Activated T-cell treated with anti-CD3 and anti-CD28 coated beads, Interleukin-2, amount 50 U/mL, for 72 hours (primary cell): ENCODE measurements around the gene UBXN4. TPM values are rescaled to one million over a fixed set of nuclear protein-coding genes. Genes with fewer than 3 reads are reported as not detected.
"Not testable (repeated sequence)": the region's sequence is repeated elsewhere in the genome, so short reads cannot be mapped to it uniquely, and the experiment has no call there.

Experiments
- ATAC-seq, 2 donors: fragments of 150-1000 bp; cut with Tn5 transposase; replicated peaks in 1 of 2; 2 replicates each; pipeline ENCODE4 v1.10.0; 2021; ENCODE audit warnings: moderate library complexity in 2 of 2, mild to moderate bottlenecking in 1 of 2
- DNase-seq, 2 donors: peaks; one replicate each; pipeline ENCODE4 v3.0.0; 2021 to 2022; ENCODE audit warnings: mixed read lengths in 1 of 2
- H3K27ac Mint-ChIP-seq: one replicate; pipeline ENCODE4 v1.8.0; 2022; ENCODE audit warnings: mild to moderate bottlenecking, moderate library complexity, mixed read lengths
- H3K27me3 Mint-ChIP-seq: one replicate; pipeline ENCODE4 v1.8.0; 2022; ENCODE audit warnings: low read depth, mixed read lengths
- H3K36me3 Mint-ChIP-seq, 2 donors: one replicate each; pipeline ENCODE4 v1.8.0; 2022; ENCODE audit warnings: mixed read lengths in 2 of 2, mild to moderate bottlenecking in 1 of 2; ENCODE audit not compliant: insufficient read depth in 2 of 2
- H3K4me1 Mint-ChIP-seq: one replicate; pipeline ENCODE4 v1.8.0; 2022; ENCODE audit warnings: low read depth, mixed read lengths
- H3K4me3 Mint-ChIP-seq, 2 donors: one replicate each; pipeline ENCODE4 v1.8.0; 2022; ENCODE audit warnings: mild to moderate bottlenecking in 2 of 2, mixed read lengths in 2 of 2, moderate library complexity in 2 of 2
- H3K9me3 Mint-ChIP-seq, 2 donors: one replicate each; pipeline ENCODE4 v1.8.0; 2022; ENCODE audit warnings: mixed read lengths in 2 of 2
- total RNA-seq, 2 donors: library from RNA; stranded (reverse); gene quantifications; one replicate each; pipeline ENCODE4 v1.2.3, GENCODE V29; 2022

The UBXN4 gene
- total RNA-seq, 2 donors from 2014 or later: 150 to 173 TPM

DNA sequence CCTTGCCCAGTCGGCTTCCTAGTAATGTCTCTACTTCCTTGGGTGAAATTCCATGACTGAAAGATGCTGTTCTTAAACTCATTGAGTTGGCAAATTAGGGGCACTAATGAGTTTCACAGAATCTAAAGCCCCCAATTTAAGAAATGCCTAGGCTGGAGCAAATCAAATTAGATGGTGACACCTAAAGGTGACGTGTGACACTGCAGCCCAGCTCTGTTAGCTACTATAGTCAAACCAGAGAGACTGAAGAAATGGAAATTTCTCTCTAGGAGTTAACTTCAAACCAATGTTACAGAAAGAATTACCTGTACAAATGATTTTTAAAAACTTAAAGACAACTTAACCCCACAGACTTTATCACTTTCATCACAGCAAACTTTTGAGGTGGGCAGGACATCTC, 58.1 kb downstream of the UBXN4 start:
- H3K27me3 Mint-ChIP-seq: no peaks in the 10 kb centered on the region
- DNase-seq (no peak), ATAC-seq (no peak)
- no peak overlapping the region for H3K4me3 Mint-ChIP-seq
- H3K4me1 Mint-ChIP-seq: peaks cover 22% of the 10 kb centered on the region
- H3K36me3 Mint-ChIP-seq: peaks cover 8 to 27% of the 10 kb centered on the region in 2 donors
- H3K27ac Mint-ChIP-seq: no peak overlapping the region
- peaks cover 9 to 12% of the 10 kb centered on the region in 2 donors for H3K9me3 Mint-ChIP-seq

DNA sequence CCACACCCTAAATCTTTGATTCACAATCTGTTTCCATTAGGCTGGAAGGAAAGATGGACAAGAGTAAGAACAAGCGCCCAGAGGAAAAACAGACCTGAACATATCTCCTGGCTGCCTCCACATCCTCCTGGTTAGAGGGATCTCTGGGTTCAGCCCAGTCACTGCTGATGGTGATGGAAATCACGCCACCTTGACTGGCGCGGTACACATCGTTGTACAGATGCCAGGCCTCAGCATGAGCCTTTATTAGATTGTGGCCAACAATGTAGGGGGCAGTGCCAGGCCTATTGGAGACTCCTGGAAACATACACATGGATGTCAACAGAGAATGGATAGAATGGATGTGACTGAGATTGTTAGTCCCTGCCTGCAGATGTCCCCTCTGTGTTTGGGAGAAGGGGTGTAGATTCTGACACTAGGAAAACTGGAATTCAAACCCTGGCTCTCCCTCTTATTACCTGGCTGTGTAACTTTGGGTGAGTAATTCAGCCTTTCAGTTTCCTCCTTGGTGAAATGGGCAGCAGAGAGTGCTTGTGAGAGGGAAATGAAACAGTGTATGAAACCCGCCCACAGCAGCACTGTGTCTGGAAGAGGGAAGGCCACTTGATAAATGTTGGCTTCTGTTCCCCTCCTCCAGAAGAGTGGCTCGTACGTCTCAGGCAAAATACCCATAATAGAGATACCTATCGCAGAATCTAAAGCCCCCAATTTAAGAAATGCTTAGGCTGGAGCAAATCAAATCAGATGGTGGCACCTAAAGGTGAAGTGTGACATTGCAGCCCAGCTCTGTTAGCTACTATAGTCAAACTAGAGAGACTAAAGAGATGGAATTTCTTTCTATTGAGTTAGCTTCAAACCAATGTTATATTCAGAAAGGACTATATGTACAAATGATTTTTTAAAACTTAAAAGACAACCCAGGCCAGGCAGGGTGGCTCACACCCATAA, 59.1 kb downstream of the UBXN4 start:
- H3K27ac Mint-ChIP-seq: no peak overlapping the region
- ATAC-seq: no peak
- H3K27me3 Mint-ChIP-seq: no peaks in the 10 kb centered on the region

DNA sequence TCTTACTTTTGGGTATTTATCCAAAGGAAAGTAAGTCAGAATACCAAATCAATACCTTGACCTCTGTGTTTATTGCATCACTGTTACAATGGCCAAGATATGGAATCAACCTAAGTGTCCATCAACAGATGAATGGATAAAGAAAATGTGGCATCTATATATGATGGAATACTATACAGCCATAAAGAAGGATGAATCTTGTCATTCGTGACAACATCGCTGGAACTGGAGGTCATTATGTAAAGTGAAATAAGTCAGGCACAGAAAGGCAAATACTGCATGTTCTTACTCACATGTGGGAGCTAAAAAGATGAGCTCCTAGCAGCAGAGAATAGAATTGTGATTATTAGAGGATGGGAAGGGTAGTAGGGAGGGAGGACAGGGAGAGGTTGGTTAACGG, 60.7 kb downstream of the UBXN4 start:
- no peak overlapping the region for H3K27ac Mint-ChIP-seq
- H3K4me3 Mint-ChIP-seq: no peak overlapping the region
- H3K36me3 Mint-ChIP-seq: peaks cover 8 to 27% of the 10 kb centered on the region in 2 donors
- ATAC-seq (no peak), DNase-seq (no peak)
- H3K27me3 Mint-ChIP-seq: no peaks in the 10 kb centered on the region
- H3K4me1 Mint-ChIP-seq: peaks cover 5% of the 10 kb centered on the region
- peaks cover 9 to 12% of the 10 kb centered on the region in 2 donors for H3K9me3 Mint-ChIP-seq

More for the DNA sequence above, 59.1 kb downstream of the UBXN4 start:
- no peak for DNase-seq
- Mint-ChIP-seq H3K4me1 (peaks cover 13% of the 10 kb centered on the region), H3K4me3 (no peak overlapping the region), H3K36me3 (peaks cover 8 to 27% of the 10 kb centered on the region in 2 donors), H3K9me3 (peaks cover 9 to 12% of the 10 kb centered on the region in 2 donors)

DNA sequence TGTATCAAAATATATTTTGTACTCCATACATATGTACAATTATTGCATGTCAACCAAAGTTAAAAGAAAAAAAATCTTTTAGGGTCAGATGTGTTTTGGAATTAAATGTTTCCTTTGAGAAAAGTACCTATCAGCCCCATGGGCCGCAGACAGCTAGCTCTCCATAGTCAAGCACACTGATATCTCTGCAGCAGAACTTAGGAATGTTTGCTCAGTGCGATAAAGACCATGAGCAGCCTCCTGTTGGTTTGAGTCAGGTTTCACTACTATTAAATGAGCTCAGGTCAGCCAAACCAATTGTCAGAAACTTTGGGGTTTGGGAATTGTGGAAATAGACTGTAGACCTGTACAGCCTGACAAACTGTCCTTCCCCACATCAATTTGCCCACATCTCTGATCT, 61.6 kb downstream of the UBXN4 start:
- H3K4me3 Mint-ChIP-seq: no peak overlapping the region
- ATAC-seq: no peak
- H3K9me3 Mint-ChIP-seq: peaks cover 9 to 12% of the 10 kb centered on the region in 2 donors

DNA sequence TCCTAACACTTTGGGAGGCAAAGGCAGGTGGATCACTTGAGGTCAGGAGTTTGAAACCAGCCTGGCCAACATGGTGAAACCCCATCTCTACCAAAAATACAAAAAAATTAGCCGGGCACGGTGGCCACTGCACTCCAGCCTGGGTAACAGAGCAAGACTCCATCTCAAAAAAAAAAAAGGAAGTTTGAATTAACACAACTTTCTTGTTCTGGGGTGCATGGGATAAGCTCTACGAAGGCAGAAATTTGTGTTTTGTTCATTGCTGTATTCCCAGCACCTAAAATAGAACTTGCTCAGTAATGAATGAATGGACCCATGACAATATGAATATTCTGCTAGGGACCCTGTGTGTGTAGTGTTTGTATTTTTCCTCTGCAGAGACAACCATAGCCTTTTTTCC, 66.2 kb downstream of the UBXN4 start:
- not testable (repeated sequence) for H3K27me3 Mint-ChIP-seq, H3K9me3 Mint-ChIP-seq, H3K27ac Mint-ChIP-seq, DNase-seq, H3K4me3 Mint-ChIP-seq, H3K36me3 Mint-ChIP-seq, H3K4me1 Mint-ChIP-seq, ATAC-seq

More for the DNA sequence above, 61.6 kb downstream of the UBXN4 start:
- no peaks in the 10 kb centered on the region for H3K27me3 Mint-ChIP-seq
- no peak for DNase-seq
- H3K4me1 Mint-ChIP-seq: no peaks in the 10 kb centered on the region
- H3K27ac Mint-ChIP-seq: no peak overlapping the region
- peaks cover 8 to 27% of the 10 kb centered on the region in 2 donors for H3K36me3 Mint-ChIP-seq

DNA sequence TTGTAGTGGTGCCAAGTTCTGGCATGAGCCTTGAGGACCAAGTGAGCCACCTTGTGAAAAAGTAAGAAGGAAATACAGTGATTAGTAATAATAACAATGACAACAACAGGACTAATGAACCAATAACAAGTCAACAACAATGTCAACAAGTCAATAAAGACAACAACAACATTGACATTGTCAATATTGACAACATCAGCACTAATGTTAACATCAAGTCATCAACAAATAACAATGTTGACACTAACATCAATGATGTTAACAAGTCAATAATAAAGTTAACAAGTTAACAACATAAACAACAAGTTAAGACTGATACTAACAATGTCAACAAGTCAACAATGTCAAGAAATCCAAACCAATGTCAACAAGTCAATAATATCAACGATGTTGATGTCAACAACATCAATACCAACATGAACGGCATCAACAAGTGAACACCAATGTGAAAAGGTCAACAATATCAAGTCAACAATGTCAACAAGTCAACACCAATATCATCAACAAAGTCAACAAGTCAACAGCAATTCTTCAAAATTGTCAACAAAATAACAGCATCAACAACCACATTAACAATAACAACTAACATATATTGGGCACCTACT, 71.4 kb downstream of the UBXN4 start:
- Mint-ChIP-seq H3K27me3 (no peaks in the 10 kb centered on the region), H3K9me3 (peaks cover 4 to 8% of the 10 kb centered on the region in 2 donors), H3K4me3 (no peak overlapping the region), H3K4me1 (peaks cover 26% of the 10 kb centered on the region), H3K27ac (no peak overlapping the region), H3K36me3 (peaks cover 0 to 6% of the 10 kb centered on the region in 2 donors)
- DNase-seq (no peak), ATAC-seq (no peak)

DNA sequence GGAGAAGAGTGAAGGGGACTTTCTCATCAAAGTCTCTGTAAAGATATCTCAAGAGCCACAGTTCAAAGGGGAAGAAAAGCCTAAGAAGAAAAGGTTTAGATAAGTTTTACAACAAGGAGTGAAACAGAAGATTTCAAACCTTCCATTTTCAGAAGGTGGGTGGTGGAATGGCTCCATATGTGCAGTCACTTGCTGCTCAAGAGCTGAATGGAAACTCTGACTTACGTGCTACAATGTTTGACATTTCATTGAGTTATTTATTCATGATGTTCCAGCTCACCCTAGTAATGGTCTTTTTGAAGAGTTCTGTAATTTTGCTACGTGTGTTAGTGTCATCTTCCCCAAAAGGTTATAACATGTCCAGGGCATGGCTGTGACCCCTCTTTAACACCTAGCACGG, 73.6 kb downstream of the UBXN4 start:
- Mint-ChIP-seq H3K27me3 (no peaks in the 10 kb centered on the region), H3K4me3 (peak overlapping the region; percentile 56 to 59), H3K9me3 (peaks cover 4 to 8% of the 10 kb centered on the region in 2 donors), H3K36me3 (peaks cover 1 to 6% of the 10 kb centered on the region in 2 donors), H3K4me1 (peaks cover 48% of the 10 kb centered on the region), H3K27ac (peak overlapping the region; percentile 72)
- DNase-seq: no peak
- no peak for ATAC-seq

DNA sequence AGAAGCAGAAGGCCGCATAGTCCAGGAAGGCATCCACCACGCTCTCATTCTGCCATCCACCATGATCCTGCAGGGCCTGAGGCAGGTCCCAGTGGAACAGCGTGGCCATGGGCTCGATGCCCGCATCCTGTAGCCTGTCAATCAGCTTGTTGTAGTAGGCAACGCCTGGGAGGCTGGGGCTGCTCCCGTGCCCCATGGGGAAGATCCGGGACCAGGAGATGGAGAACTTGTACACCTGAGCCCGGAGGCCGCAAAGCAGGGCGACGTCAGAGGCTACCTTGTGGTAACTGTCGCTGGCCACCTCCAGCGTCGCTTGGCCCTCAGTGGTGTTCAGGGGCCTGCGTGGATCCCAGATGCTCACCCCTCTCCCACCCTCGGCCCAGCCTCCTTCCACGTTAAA, 75.8 kb downstream of the UBXN4 start:
- DNase-seq: no peak
- no peak overlapping the region for H3K4me3 Mint-ChIP-seq
- no peak for ATAC-seq
- no peaks in the 10 kb centered on the region for H3K27me3 Mint-ChIP-seq
- H3K4me1 Mint-ChIP-seq: peaks cover 69% of the 10 kb centered on the region
- H3K27ac Mint-ChIP-seq: no peak overlapping the region
- H3K9me3 Mint-ChIP-seq: peaks cover 6 to 11% of the 10 kb centered on the region in 2 donors
- H3K36me3 Mint-ChIP-seq: peaks cover 5 to 7% of the 10 kb centered on the region in 2 donors

DNA sequence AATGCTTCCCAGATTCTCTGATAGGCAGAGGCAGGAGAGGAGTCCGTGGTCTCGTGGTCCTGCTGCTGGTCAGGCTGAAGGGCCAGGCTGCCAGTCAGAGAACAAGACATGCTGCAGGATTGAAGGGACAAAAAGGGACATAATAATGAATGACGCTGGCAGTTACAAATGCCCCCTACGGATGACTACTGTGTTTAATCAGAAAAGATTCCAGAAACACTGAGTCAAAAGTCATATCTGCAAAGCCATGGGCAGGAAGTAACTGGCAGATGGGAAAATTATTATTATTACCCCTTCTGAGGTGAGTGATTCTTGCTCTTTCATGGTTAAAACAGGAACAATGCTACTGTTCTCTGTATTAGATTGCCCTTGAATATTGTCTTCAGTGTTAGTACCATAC, 76.3 kb downstream of the UBXN4 start:
- H3K27ac Mint-ChIP-seq: no peak overlapping the region
- peaks cover 71% of the 10 kb centered on the region for H3K4me1 Mint-ChIP-seq
- H3K36me3 Mint-ChIP-seq: peaks cover 9 to 12% of the 10 kb centered on the region in 2 donors
- no peaks in the 10 kb centered on the region for H3K27me3 Mint-ChIP-seq
- DNase-seq: no peak
- H3K9me3 Mint-ChIP-seq: peaks cover 6 to 15% of the 10 kb centered on the region in 2 donors
- no peak for ATAC-seq
- no peak overlapping the region for H3K4me3 Mint-ChIP-seq

DNA sequence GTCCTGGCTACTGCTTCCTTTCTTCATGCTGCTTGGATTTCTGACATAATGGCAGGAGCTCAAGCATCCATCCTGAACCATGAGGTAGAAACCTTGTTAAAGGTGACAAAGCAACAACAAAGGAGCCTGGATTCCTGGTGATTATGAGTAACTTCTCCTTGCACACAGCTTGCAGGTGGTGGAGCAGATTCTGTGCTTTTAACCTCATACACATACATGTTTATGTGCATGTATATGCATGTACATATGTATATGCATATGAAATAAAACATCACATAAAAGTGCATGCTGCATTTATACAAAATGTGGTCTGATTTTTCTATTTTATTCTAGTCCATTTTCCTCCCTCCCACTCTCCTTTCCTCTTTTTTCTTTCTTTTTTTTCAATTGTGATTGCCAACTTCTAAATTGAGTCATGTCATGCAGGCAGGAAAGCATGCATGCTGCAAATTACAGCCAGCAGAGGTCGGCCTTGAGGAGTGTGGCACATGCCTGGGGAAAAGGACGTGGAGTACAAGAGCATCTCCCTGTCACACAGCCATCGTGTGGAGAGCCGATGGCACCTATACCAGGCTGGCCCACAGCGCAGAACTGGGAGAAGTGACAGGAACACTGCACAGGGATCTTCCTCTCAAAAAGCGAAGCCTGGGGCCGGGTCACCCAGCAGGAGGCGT, 77.4 kb downstream of the UBXN4 start:
- Mint-ChIP-seq H3K36me3 (peaks cover 14 to 19% of the 10 kb centered on the region in 2 donors), H3K27me3 (no peaks in the 10 kb centered on the region), H3K27ac (no peak overlapping the region), H3K4me1 (peaks cover 75% of the 10 kb centered on the region), H3K9me3 (peaks cover 8 to 16% of the 10 kb centered on the region in 2 donors), H3K4me3 (peak overlapping the region; percentile 76 to 78)
- peak; percentile 57 to 64 for DNase-seq
- ATAC-seq: peak in 1 of 2 donors; percentile 31

DNA sequence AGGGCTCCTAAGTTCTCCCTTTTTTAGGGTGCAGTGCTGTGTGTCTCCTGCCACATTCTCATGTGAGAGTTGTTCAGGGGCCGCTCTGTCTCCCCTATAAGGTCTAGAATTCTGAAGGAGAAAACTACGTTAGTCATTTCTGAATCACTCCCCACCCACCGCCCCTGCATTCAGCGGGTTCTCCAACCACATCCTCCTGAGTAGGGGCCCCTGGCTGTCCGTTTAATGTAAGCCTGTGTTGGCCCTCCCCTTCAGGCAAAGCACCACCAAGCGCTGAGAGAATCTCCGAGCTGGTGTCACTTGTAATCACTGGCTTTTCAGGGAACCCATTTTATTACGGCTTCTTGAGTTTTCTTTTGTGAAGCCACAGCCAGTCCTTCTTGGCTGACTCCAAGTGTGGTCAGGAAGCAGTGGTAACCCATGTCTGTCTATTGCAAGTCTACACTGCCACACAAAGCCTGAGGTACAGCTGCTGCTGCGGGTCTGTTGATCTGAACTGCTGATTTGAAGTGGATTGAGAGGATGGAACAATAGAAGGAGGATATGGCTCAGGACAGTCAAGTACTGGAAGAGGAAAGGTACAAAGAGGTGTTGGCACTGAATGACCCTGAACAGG, 78.5 kb downstream of the UBXN4 start:
- ATAC-seq: peak; percentile 97
- peaks cover 6 to 12% of the 10 kb centered on the region in 2 donors for H3K9me3 Mint-ChIP-seq
- peak; percentile 88 to 94 for DNase-seq
- peaks cover 14 to 17% of the 10 kb centered on the region in 2 donors for H3K36me3 Mint-ChIP-seq
- H3K27ac Mint-ChIP-seq: peak overlapping the region; percentile 25
- H3K4me1 Mint-ChIP-seq: peaks cover 72% of the 10 kb centered on the region
- peak overlapping the region; percentile 76 to 78 for H3K4me3 Mint-ChIP-seq
- no peaks in the 10 kb centered on the region for H3K27me3 Mint-ChIP-seq

DNA sequence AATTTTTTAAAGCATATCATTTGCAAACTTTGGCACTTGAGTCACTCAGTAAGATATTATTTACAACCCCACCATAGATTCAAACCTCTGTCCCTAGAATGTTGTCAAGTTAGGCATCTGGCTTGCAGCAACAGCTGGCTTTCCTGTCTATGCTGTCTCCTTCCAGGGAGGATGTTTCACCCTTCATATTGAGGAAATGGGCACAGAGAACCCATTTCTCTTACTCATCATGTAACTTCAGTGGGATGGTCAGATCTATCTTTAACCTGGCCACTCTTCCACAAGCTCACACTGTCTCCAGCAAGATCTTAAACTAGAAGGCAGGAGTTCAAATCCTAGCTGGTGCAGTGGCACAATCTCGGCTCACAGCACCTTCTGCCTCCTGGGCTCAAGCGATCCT, 79.5 kb downstream of the UBXN4 start:
- Mint-ChIP-seq H3K4me3 (peak overlapping the region; percentile 76 to 78), H3K36me3 (peaks cover 14 to 17% of the 10 kb centered on the region in 2 donors), H3K27ac (no peak overlapping the region), H3K27me3 (no peaks in the 10 kb centered on the region), H3K9me3 (peaks cover 6 to 12% of the 10 kb centered on the region in 2 donors), H3K4me1 (peaks cover 64% of the 10 kb centered on the region)
- ATAC-seq (no peak), DNase-seq (no peak)
